Measurements from ENCODE around the gene ENPEP.
A peak's percentile ranks its signal among the peaks of the same experiment; 100 is the strongest.

ENPEP gene

DNA sequence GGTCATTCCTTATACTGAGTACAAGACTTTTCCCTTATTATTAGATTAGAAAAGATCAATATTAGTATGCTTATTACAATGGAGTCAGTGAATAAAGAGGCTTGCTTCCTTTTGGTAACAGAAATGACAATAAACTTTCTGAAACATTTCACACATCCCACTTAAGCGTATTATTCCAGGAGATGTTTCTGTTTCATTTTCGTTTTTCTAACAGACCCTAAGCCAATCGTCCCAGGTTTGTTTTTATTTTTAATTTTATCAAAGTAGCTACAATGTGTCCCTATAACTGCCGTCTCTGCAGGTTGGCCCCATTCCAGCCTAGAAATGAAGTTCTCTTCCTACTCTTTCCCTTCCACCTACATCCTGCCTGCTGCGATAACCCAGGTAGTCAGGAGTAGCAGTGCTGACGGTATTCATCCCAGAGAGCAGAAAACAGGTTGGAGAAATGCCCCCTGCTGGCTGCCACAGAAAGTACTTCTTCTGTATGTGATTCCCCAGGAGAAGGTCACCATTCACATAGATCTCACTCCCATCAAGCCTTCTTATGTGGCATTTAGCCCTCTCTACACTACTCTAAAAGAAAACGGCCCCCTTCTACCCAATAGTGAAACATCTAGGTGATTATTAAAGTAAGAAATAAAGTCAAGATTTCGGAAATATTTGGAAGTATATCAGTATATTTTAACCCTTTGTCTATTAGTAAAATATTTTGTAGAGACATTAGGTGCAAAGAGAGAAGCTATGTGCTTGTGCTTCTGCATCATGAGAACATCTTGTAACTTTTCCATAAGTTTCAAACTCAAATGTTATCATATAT, 40.4 kb downstream of the ENPEP start:
- H3K4me3 ChIP-seq, result peak overlapping the region; percentile 40 to 42
- peak; percentile 41 to 56 for TF ChIP-seq CTCF (IDR thresholded peaks at IDR 0.05)
- H3K36me3 ChIP-seq, result no peaks in the 10 kb centered on the region
- H3K27ac ChIP-seq, result no peak overlapping the region
- H3K4me1 ChIP-seq, result no peaks in the 10 kb centered on the region
- peak; percentile 47 to 70 for DNase-seq
- peaks cover 0 to 3% of the 10 kb centered on the region in 2 donors for H3K27me3 ChIP-seq
- H3K9me3 ChIP-seq, result no peaks in the 10 kb centered on the region
- intact Hi-C loops (cut with DNase I; ENCODE audit: low total_unique reads), result loop anchor here (5.0 kb wide), 1 partner anchor 519 kb away; no protein-coding TSS in a partner anchor

- intact Hi-C loops (cut with DNase I; ENCODE audit: low total_unique reads), result loop anchor here (5.0 kb wide), 1 partner anchor 522 kb away; no protein-coding TSS in a partner anchor
- Histone ChIP-seq H3K4me1 (no peaks in the 10 kb centered on the region), H3K27me3 (peaks cover 0 to 3% of the 10 kb centered on the region in 2 donors), H3K27ac (no peak overlapping the region), H3K9me3 (no peaks in the 10 kb centered on the region), H3K4me3 (no peak overlapping the region), H3K36me3 (no peaks in the 10 kb centered on the region)
- peak; percentile 35 to 52 for TF ChIP-seq CTCF (IDR thresholded peaks at IDR 0.05)
- DNase-seq, result no peak
These were observed 43.0 kb downstream of the ENPEP start for GRCh38 chr4:110518889-110519490.

GRCh38 chr4:110520886-110521285, 44.9 kb downstream of the ENPEP start:
- H3K27me3 ChIP-seq, result peaks cover 0 to 3% of the 10 kb centered on the region in 2 donors

DNA sequence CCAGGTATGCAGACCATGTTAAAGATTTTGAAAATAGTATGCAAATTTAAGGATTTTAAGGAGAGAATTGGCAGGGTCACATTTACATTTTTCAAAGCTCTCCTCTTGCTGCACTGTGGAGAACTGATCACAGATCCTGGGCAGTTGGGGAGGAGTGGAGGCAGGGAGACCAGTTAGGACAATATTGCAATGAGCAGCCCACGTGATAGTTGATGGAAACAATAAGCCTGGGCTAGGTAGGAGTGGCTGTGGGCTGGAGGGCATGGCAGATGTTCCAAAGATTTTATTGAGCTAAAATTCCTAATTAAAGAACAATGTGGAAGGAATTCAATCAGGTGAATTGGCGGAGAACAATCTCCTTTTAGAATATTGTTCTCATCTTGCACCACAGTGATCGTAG, 50.6 kb downstream of the ENPEP start:
- no peak for TF ChIP-seq CTCF (IDR thresholded peaks at IDR 0.05)
- Histone ChIP-seq H3K4me1 (no peaks in the 10 kb centered on the region), H3K36me3 (no peaks in the 10 kb centered on the region), H3K4me3 (no peak overlapping the region), H3K27me3 (no peaks in the 10 kb centered on the region), H3K27ac (no peak overlapping the region), H3K9me3 (no peaks in the 10 kb centered on the region)
- DNase-seq, result no peak
- intact Hi-C loops (cut with DNase I; ENCODE audit: low total_unique reads), result no loop called here

More at GRCh38 chr4:110520886-110521285, 44.9 kb downstream of the ENPEP start:
- no peak for DNase-seq
- no peak overlapping the region for H3K27ac ChIP-seq
- no peaks in the 10 kb centered on the region for H3K4me1 ChIP-seq
- H3K9me3 ChIP-seq, result no peaks in the 10 kb centered on the region
- TF ChIP-seq CTCF (IDR thresholded peaks at IDR 0.05), result no peak
- H3K36me3 ChIP-seq, result no peaks in the 10 kb centered on the region
- no peak overlapping the region for H3K4me3 ChIP-seq
- intact Hi-C loops (cut with DNase I; ENCODE audit: low total_unique reads), result no loop called here

DNA sequence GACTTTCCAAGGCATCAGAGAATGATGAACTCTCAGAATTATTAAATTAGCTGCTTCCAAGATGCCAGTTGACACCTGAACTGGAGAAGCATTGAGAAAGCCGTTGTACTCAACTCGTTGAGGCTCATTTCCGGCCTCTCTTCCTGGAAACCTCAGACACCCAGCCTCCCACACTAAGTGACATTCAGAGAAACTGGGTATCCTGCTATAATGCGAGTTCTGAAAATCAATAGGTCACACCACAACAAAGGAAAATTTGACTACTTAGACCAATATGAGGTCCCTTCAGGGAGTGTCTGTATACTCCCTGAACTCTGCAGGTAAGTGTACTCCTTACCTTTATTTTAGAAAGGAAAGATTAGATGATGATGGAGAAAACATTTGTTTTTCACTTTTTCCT, 51.2 kb downstream of the ENPEP start:
- no peaks in the 10 kb centered on the region for H3K36me3 ChIP-seq
- H3K4me3 ChIP-seq, result no peak overlapping the region
- intact Hi-C loops (cut with DNase I; ENCODE audit: low total_unique reads), result no loop called here
- H3K9me3 ChIP-seq, result no peaks in the 10 kb centered on the region
- no peak for TF ChIP-seq CTCF (IDR thresholded peaks at IDR 0.05)
- DNase-seq, result no peak
- H3K4me1 ChIP-seq, result no peaks in the 10 kb centered on the region
- H3K27ac ChIP-seq, result no peak overlapping the region
- no peaks in the 10 kb centered on the region for H3K27me3 ChIP-seq
